Measurements from ENCODE around the gene SMAD3. TPM values are rescaled to one million over a fixed set of nuclear protein-coding genes. Genes with fewer than 3 reads are reported as not detected.

The SMAD3 gene
- total and polyA plus RNA-seq, 2 of the 8 experiments (the other 6 are each of a cell fraction or from before 2014, with no cell fraction given): 10.1 to 12.4 TPM

DNA sequence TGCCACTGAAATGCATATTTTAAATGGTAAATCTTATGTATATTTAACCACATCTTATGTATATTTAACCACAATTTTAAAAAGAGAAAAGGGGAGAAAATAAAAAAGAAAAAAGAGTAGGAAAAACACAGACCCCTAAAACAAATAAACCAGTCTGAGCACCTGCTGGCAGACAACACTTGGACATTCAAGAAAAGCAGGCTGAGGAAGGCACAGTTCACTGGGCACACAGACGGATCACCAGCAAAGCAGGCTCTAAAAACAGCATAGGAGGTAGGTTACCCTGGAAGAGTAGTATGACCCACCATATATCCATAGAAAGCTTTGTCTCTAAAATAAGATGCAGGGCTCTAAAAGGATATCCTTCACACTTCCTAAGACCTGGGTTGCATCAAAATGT, 162.0 kb downstream of the SMAD3 start (continued):
- TF ChIP-seq, protein P1, sequence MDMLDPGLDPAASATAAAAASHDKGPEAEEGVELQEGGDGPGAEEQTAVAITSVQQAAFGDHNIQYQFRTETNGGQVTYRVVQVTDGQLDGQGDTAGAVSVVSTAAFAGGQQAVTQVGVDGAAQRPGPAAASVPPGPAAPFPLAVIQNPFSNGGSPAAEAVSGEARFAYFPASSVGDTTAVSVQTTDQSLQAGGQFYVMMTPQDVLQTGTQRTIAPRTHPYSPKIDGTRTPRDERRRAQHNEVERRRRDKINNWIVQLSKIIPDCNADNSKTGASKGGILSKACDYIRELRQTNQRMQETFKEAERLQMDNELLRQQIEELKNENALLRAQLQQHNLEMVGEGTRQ (IDR thresholded peaks at IDR 0.05; ENCODE audit: low read length): no peak
- no peak for TF ChIP-seq GTF2F1 (IDR thresholded peaks at IDR 0.05; ENCODE audit: borderline replicate concordance, low read depth, low read length)
- TF ChIP-seq POU5F1 (IDR thresholded peaks at IDR 0.05; ENCODE audit: low read depth, low read length): no peak
- no peak for TF ChIP-seq FOSL1 (IDR thresholded peaks at IDR 0.05; ENCODE audit: insufficient read depth, low read depth, low read length)
- TF ChIP-seq TBP (IDR thresholded peaks at IDR 0.05; ENCODE audit: low read depth, low read length): no peak
- TF ChIP-seq RBBP5 (IDR thresholded peaks at IDR 0.05; ENCODE audit: borderline replicate concordance, low read depth, low read length): no peak
- no peak for TF ChIP-seq TEAD4 (IDR thresholded peaks at IDR 0.05; ENCODE audit: low read depth, low read length)
- TF ChIP-seq MAFK (IDR thresholded peaks at IDR 0.05; ENCODE audit: low read depth, low read length): no peak

All from H1 (cell line).